ENCODE data around the gene KATNB1. TPM values are rescaled to one million over a fixed set of nuclear protein-coding genes. Genes with fewer than 3 reads are reported as not detected.

KATNB1 gene
- total RNA-seq, 1 experiment from 2014 or later: 8.1 TPM

GRCh38 chr16:57700781-57701551 is 34.6 kb upstream of the KATNB1 start:
- POLR2A ChIA-PET: no interaction called here
- no peaks in the 10 kb centered on the region for H3K36me3 ChIP-seq (ENCODE audit: control insufficient read depth, insufficient read depth, low read length)
- TF ChIP-seq POLR2AphosphoS5 (IDR thresholded peaks at IDR 0.05; ENCODE audit: low read depth, low read length) (no peak), TCF7L2 (IDR thresholded peaks at IDR 0.05; ENCODE audit: low read depth, low read length) (no peak), REST (IDR thresholded peaks at IDR 0.05; ENCODE audit: insufficient read depth in 1 of 2, low read depth in 2 of 2, low read length in 1 of 2) (no peak), SIN3A (IDR thresholded peaks at IDR 0.05; ENCODE audit: borderline replicate concordance, insufficient read depth, low read depth, low read length) (no peak), CTCF (IDR thresholded peaks at IDR 0.05) (no peak)
- BruUV-seq (replicated peaks): no TSS peak
- no peaks in the 10 kb centered on the region for H3K27me3 ChIP-seq (ENCODE audit: control insufficient read depth, insufficient read depth, low read length)
- no peak overlapping the region for H3K4me3 ChIP-seq (ENCODE audit: low read depth in 2 of 2, low read length in 2 of 2)
- no peaks in the 10 kb centered on the region for H3K9me3 ChIP-seq (ENCODE audit: control insufficient read depth, insufficient read depth, low read depth, low read length)
- CTCF ChIA-PET: no interaction called here
- DNase-seq (ENCODE audit: low read depth, low spot score) (no peak), ATAC-seq (no peak)
- H3K27ac ChIP-seq (ENCODE audit: low read length): no peak overlapping the region
- in situ Hi-C loops (cut with HindIII; ENCODE audit: low pct_unique_long_range_greater_than_20kb, low sequenced_read_pairs) (no loop called here), intact Hi-C loops (cut with micrococcal nuclease; ENCODE audit: unreplicated experiment) (no loop called here)
- H3K4me1 ChIP-seq (ENCODE audit: control insufficient read depth, insufficient read depth, low read length): no peaks in the 10 kb centered on the region

- no peak for TF ChIP-seq REST (IDR thresholded peaks at IDR 0.05; ENCODE audit: insufficient read depth in 1 of 2, low read depth in 2 of 2, low read length in 1 of 2)
- TF ChIP-seq SIN3A (IDR thresholded peaks at IDR 0.05; ENCODE audit: borderline replicate concordance, insufficient read depth, low read depth, low read length): no peak
- TF ChIP-seq POLR2AphosphoS5 (IDR thresholded peaks at IDR 0.05; ENCODE audit: low read depth, low read length): no peak
- TF ChIP-seq TCF7L2 (IDR thresholded peaks at IDR 0.05; ENCODE audit: low read depth, low read length): no peak
- no peak for TF ChIP-seq CTCF (IDR thresholded peaks at IDR 0.05)
- ATAC-seq (no peak), DNase-seq (ENCODE audit: low read depth, low spot score) (no peak)
- H3K4me3 ChIP-seq (ENCODE audit: low read depth in 2 of 2, low read length in 2 of 2): no peak overlapping the region
- no peaks in the 10 kb centered on the region for H3K27me3 ChIP-seq (ENCODE audit: control insufficient read depth, insufficient read depth, low read length)
- in situ Hi-C loops (cut with HindIII; ENCODE audit: low pct_unique_long_range_greater_than_20kb, low sequenced_read_pairs) (no loop called here), intact Hi-C loops (cut with micrococcal nuclease; ENCODE audit: unreplicated experiment) (no loop called here)
- H3K27ac ChIP-seq (ENCODE audit: low read length): no peak overlapping the region
- H3K36me3 ChIP-seq (ENCODE audit: control insufficient read depth, insufficient read depth, low read length): no peaks in the 10 kb centered on the region
- POLR2A ChIA-PET: no interaction called here
- CTCF ChIA-PET: no interaction called here
- BruUV-seq (replicated peaks): no TSS peak
- H3K4me1 ChIP-seq (ENCODE audit: control insufficient read depth, insufficient read depth, low read length): no peaks in the 10 kb centered on the region
- H3K9me3 ChIP-seq (ENCODE audit: control insufficient read depth, insufficient read depth, low read depth, low read length): no peaks in the 10 kb centered on the region
Measured at GRCh38 chr16:57701759-57702371, 33.7 kb upstream of the KATNB1 start.
